HG03045 (cell line): ENCODE data around the gene RPL27.
"Not testable (repeated sequence)": the region's sequence is repeated elsewhere in the genome, so short reads cannot be mapped to it uniquely, and the experiment has no call there.

Experiments
- ATAC-seq: cut with Tn5 transposase; IDR thresholded peaks from one replicate; pipeline ENCODE4 v1.9.1; 2021; ENCODE audit warnings: mild to moderate bottlenecking, moderate library complexity; ENCODE audit not compliant: unreplicated experiment

The RPL27 gene

DNA sequence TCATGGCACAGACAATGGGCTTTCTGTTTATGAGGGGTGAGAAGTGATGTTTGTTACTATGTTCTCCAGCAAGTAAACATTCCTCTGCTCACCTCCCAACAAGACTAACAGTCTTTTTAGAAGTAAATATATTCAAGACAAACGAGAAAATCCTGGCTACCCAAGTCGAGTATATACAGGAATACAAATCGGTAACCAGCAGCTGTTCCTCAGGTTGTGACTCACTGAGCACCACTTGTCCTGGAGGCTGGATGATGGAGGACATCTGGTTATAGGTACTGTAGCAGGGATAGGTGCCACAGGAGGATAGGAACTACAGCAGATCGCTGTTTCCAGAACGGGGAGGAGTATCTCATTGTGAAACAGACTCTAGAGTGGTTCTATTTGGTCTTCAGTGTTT lies 5.3 kb upstream of the RPL27 start:
- ATAC-seq = no peak

DNA sequence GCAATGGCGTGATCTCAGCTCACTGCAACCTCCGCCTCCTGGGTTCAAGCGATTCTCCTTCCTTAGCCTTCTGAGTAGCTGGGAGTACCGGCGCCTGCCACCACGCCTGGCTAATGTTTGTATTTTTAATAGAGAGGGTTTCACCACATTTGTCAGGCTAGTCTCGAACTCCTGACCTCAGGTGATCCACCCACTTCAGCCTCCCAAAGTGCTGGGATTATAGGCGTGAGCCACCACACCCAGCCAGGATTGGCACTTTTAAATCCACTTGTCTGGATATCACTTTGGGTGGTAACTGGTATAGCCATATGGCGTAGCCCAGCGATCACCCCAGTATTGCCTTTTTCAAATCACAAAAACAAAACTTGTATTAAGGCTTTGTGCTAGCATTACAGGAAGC lies 4.3 kb upstream of the RPL27 start:
- ATAC-seq = not testable (repeated sequence)

DNA sequence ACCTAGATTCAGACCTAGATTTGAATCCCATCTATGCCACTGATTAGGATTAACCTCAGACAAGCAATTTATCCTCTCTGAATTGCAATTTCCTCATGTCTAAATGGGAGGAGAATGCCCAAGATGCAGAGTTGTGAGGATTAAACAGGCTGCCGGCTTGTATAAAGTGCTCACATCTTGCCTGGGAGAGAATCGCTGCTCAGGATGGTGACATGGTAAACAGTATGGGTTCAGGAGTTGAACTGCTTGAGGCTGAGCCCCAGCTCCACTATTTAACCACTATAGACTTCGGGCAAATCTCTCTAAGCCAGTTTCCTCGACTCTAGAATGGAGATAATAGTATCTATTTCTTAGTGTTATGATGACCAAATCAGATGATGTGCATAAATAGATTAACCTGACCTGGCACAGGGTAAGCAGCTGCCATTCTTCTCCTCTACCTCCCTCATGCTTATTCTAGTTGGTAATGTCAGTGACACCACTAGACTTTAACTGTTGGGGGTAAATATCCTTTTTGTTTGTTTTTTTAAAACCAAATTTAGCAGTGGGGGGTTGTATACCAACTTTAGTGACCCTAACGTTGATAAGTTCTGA lies 732 bp upstream of the RPL27 start:
- ATAC-seq = no peak

DNA sequence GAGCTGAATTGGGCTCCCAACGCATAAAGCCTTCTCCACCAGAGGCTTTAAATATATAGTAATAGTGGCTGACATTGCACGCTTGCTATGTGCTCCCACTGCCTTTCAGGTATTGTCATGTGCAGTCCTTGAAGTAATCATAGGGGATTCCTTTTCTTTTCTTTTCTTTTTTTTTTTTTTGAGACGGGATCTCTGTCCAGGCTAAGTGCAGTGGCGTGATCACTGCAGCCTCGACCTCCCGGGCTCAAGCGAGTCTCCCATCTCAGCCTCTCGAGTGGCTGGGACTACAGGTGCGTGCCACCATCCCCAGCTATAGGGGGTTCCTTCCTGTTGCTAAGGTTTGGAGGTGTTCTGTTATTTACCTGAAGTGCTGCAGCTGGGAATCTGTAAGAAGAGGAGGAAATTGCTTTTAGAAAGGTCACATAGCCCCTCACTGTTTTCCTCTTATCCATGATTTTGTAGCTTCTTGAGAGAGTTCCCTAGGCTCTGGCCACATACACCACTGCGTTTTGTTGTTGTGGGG lies 845 bp downstream of the RPL27 start:
- no peak for ATAC-seq

DNA sequence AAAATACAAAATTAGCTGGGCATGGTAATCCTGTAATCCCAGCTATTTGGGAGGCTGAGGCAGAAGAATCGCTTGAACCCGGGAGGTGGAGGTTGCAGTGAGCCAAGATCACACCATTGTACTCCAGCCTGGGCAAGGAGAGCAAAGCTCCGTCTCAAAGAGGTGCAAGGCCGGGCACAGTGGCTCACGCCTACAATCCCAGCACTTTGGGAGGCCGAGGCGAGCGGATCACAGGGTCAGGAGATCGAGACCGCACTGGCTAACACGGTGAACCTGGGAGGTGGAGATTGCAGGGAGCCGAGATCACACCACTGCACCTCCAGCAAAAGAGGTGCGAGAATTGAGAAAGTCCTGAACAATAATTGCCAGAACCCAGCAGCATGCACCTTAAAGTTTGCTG lies 2.7 kb downstream of the RPL27 start:
- not testable (repeated sequence) for ATAC-seq

DNA sequence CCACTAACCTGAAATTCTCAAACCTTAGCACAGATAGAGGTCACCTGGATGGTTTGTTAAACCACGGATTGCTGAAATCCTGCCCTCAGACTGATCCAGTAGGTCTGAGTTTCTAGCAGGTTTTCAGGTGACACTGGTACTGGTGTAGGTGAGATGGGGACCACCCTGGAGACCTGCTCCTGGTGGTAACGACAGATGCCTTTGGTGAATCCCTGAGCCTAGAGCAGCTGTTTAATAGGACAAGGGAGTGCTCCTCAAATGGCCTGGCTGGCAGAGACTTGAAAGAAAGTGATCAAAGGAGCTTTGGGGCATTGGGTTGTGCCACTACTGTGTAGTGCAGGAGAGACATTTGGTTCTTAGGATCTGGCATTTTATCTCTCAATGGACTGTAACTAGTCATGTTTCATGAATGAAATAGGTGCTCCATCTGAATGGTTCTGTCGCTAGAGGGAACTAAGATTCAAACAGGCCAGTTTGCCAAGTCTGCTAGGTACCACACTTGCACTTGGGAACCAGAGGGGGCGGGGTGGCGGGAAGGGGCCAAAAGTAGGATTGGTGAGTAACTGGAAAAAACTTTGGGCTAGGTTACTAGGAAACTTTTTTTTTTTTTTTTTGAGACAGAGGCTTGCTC lies 5.4 kb downstream of the RPL27 start:
- ATAC-seq = no peak

GRCh38 chr17:43006639-43007551 lies 8.7 kb downstream of the RPL27 start, which contains the start of gene IFI35:
TSS of gene IFI35 (plus strand) at chr17:43006784. CDS start at chr17:43006948, 164 bp downstream.
- ATAC-seq = peak; percentile 77

- ATAC-seq = no peak
These were observed 12.6 kb downstream of the RPL27 start for GRCh38 chr17:43010667-43011308.

- no peak for ATAC-seq
These were observed 13.7 kb downstream of the RPL27 start for GRCh38 chr17:43011728-43012472.

DNA sequence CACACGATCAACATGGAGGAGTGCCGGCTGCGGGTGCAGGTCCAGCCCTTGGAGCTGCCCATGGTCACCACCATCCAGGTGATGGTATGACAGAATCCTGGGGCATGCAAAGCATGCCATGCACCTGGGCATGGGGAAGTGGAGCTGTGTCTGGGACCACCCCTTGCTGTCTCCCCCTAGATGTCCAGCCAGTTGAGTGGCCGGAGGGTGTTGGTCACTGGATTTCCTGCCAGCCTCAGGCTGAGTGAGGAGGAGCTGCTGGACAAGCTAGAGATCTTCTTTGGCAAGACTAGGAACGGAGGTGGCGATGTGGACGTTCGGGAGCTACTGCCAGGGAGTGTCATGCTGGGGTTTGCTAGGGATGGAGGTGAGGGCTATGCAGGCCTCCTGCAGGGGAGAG lies 15.1 kb downstream of the RPL27 start:
- no peak for ATAC-seq

- no peak for ATAC-seq
These were observed 15.9 kb downstream of the RPL27 start for GRCh38 chr17:43014020-43014648.

GRCh38 chr17:43014649-43015542 lies 16.7 kb downstream of the RPL27 start:
- no peak for ATAC-seq

GRCh38 chr17:43015579-43015978 lies 17.4 kb downstream of the RPL27 start:
- no peak for ATAC-seq

DNA sequence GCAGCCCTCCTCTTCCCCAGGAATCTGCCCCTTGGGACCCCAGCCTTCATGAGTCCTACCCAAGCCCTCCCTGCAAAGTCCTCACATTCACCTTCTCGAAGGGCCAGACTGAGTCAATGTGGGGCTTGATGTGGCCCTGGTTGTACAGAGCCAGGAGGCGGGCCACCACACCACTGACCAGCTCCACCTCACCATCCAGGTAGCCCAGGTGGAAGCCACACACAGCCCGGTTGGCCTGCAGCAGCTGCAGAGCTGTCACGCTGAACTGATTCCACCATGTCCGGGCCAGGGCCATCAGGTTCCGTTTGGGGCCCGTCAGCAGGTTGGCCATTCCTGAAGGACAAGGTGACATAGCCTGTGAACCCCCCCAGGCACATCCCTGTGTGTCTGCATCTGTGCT lies 18.0 kb downstream of the RPL27 start:
- ATAC-seq = no peak

DNA sequence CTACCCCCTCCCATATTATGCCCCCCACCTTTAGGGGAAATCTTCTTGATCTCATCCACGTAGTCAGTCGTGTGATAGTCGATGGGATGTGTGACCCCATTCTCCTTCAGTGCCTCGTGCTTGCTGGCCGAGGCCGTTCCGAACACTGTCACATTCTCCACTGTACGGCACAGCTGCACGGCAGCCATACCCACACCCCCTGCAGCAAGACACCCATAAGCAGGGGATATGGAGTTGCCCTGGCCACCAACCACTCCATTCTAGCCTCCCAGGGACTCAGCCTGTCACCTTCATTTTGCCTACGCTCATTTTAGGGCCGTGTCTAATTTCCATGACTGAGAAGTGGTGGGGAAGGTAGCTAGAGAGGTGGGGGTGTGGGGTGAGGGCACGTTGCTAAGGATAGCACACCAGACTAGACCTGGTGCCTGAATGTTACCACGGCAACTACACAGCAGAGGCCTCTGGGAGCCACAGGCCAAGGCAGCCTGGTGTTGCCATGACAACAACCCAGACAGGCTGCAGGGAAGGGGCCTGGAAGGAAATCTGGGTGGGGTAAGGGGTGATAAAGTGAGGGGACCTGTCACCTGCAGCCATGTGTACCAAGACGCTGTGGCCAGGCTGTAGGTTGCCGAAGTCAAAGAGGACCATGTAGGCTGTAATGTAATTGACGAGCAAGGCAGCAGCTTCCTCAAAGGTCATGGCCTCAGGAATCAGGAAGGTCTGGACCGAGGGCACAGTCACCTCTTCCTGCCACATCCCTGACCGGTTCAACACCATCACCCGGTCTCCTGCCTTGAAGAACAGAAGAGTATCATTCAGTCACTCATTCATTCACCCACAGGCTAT lies 20.0 kb downstream of the RPL27 start:
- ATAC-seq = no peak

DNA sequence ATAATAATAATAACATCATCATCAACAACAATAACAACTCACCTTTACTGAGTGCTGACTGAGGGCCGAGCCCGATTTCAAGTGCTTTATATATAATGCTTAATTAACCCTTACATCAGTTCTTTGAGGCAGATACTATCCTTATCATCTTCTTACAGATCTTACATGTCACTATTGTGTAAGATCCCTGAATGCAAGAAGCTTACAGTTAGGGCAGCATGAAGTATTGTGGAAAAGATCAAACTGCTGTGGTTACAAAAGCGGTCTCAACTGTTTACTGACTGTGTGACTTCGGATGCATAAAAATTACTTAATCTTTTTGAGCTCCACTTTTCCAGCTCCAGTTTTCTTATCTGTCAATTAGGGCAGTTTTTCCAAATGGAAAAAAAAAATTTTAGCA lies 20.7 kb downstream of the RPL27 start:
- no peak for ATAC-seq

DNA sequence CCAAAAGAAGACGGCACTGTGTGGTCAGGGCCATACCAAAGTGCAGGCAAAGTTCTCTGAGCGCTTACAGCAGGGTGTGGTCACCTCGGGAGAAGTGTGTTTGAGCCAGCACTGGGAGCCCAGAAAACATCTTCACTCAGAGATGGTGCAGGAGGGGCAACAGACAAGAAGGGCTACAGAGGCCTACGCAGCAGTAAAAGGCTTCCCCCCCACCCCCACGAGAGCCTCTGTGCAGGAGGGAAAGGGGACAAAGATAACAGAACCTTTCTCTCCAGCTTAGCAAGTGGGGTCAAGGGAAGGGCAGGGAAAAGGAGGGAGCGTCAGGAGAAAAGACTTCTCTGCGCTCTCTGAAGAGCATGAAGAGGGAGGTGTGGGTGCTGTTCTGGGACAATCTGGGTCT lies 21.2 kb downstream of the RPL27 start:
- no peak for ATAC-seq

DNA sequence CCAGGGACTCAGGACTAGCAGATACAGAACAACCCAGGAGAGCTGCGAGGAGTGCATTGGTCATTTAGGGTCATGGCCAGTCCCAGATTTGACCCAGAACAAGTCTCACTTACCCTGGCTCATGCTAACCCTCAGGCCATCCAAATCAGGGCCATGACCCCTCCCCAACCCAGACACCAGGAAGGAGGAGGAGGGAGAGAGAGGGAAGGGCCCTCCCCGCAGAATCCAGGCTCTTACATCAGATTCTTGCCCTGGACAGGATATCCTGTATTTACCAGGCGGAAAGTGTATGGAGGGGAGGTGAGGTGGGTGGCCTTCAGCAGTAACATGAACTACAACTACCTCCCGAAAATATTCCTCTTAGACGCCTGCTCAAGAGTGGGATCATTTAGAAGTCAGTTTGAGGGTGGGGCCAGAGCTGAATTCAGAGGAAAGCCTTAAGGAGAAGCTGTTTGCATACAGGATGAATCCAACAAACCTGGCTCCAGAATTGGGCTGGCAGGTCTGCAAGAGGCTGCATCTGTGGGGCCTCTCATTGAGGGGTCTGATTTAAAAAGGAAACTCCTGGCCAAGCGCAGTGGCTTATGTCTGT lies 21.9 kb downstream of the RPL27 start:
- no peak for ATAC-seq
